NT2/D1 (cell line): ENCODE results near the gene POLN.

Experiments
- DNase-seq: peaks from one replicate; pipeline ENCODE4 v3.0.0-alpha.2; 2011; ENCODE audit warnings: low read depth, low spot score
- H3K27me3 ChIP-seq: 2 replicates; pipeline ENCODE4 v1.6.0; 2011; ENCODE audit warnings: mild to moderate bottlenecking; ENCODE audit not compliant: insufficient read length, insufficient read depth
- H3K36me3 ChIP-seq: 2 replicates; pipeline ENCODE4 v1.6.1; 2011; ENCODE audit warnings: mild to moderate bottlenecking, low read length, mixed read lengths; ENCODE audit not compliant: insufficient read depth, insufficient read length
- H3K4me1 ChIP-seq: 2 replicates; pipeline ENCODE4 v1.5.1; 2011; ENCODE audit not compliant: insufficient read depth, insufficient read length
- H3K4me3 ChIP-seq: 2 replicates; pipeline ENCODE4 v1.5.1; 2011; ENCODE audit warnings: low read depth; ENCODE audit not compliant: insufficient read length
- H3K9ac ChIP-seq: 2 replicates; pipeline ENCODE4 v1.6.0; 2011; ENCODE audit warnings: low read depth; ENCODE audit not compliant: insufficient read length
- H3K9me3 ChIP-seq: 2 replicates; pipeline ENCODE4 v1.5.1; 2011; ENCODE audit warnings: mild to moderate bottlenecking, low read length; ENCODE audit not compliant: insufficient read depth
- SUZ12 ChIP-seq: IDR thresholded peaks from 2 replicates; pipeline ENCODE4 v1.6.1; 2011; ENCODE audit not compliant: insufficient read length, insufficient read depth; ENCODE audit errors: extremely low read depth
- YY1 ChIP-seq: IDR thresholded peaks from 2 replicates; pipeline ENCODE4 v1.6.1; 2011; ENCODE audit not compliant: insufficient read length, insufficient read depth
- ZNF274 ChIP-seq: IDR thresholded peaks from 2 replicates; pipeline ENCODE4 v1.6.1; 2011; ENCODE audit warnings: mild to moderate bottlenecking, low read depth, low read length

POLN gene

DNA sequence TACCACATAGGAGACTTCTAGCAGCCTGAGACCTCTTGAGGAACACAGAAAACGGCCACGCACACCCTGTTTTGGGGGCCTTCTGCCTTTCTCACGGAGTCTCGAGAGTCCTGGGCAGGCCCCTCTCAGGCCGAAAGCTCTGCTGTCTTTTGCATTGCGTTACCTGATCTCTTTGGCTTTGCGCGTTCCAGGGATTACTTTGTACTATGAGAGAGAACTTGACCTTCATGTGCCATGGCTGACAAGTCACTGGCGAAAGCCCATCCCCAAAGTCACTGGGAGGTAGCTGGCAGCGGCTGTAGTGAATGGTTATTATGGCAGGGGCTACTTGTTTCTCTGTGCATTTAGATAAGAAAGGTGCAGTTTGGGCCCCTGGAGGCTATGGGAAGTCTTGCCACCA, 190.8 kb downstream of the POLN start:
- Histone ChIP-seq H3K4me1 (peaks cover 5% of the 10 kb centered on the region), H3K9me3 (no peaks in the 10 kb centered on the region), H3K36me3 (no peaks in the 10 kb centered on the region), H3K27me3 (peaks cover 4% of the 10 kb centered on the region), H3K4me3 (no peak overlapping the region), H3K9ac (no peak overlapping the region)
- no peak for TF ChIP-seq ZNF274
- TF ChIP-seq YY1 = no peak
- no peak for TF ChIP-seq SUZ12
- no peak for DNase-seq

DNA sequence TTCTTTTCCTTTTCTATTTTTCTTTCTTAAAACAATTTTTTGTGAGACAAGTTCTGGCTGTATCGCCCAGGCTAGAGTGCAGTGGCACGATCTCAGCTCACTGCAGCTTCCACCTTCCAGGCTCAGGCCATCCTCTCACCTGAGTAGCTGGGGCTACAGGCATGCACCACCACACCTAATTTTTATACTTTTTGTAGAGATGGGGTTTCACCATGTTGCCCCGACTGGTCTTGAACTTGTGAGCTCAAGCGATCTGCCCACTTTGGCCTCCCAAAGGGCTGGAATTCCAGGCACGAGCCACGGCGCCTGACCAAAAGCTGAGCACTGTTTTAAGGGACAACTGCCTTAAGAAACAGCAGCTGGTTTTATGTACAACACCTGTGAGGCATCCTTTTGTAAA, 192.1 kb downstream of the POLN start:
- DNase-seq = no peak
- H3K4me3 ChIP-seq = no peak overlapping the region
- H3K9me3 ChIP-seq = peaks cover 2% of the 10 kb centered on the region; the same call in 1 of the 2 replicates
- no peak overlapping the region for H3K9ac ChIP-seq
- H3K4me1 ChIP-seq = peaks cover 5% of the 10 kb centered on the region
- H3K27me3 ChIP-seq = no peaks in the 10 kb centered on the region
- no peaks in the 10 kb centered on the region for H3K36me3 ChIP-seq
- TF ChIP-seq SUZ12 = no peak
- no peak for TF ChIP-seq ZNF274
- TF ChIP-seq YY1 = no peak

DNA sequence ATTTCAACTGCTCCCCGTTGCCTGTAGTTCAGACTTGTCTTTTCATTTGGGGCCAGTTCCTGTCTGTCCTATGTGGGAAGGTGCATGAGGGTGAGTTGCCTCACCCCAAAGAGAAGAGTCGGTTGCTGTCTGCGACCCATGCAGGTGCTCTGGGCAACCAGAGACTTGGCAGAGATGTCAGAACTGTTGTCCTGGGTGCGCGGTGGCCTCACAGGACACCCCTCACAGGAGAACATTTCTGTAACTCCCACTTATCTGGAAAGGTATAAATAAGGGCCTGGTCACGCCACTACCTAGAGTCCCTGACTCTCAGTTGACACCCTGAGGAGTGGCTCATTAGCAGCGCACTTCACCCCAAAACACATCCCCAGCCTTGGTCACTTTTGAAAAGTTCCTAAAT, 192.5 kb downstream of the POLN start:
- DNase-seq = no peak
- peaks cover 3% of the 10 kb centered on the region for H3K36me3 ChIP-seq
- peaks cover 6% of the 10 kb centered on the region; the same call in 1 of the 2 replicates for H3K9me3 ChIP-seq
- H3K9ac ChIP-seq = no peak overlapping the region
- peaks cover 5% of the 10 kb centered on the region for H3K4me1 ChIP-seq
- no peak for TF ChIP-seq ZNF274
- no peak for TF ChIP-seq SUZ12
- TF ChIP-seq YY1 = no peak
- no peaks in the 10 kb centered on the region for H3K27me3 ChIP-seq
- no peak overlapping the region for H3K4me3 ChIP-seq

DNA sequence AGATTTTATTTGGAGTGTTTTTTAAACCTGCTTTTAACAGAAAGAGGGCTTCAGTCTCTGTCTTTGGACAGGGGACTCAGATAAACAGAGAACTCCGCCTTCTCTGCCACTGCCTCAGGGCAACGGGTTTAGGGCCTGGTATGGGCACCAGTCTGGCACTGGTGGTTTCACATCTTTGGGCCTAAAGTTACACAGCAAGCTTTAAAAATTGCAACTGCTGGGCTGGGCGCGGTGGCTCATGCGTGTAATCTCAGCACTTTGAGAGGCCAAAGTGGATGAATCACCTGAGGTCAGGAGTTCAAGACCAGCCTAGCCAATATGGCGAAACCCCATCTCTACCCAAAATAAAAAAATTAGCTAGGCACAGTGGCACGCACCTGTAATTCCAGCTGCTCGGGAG, 193.1 kb downstream of the POLN start:
- no peak for DNase-seq
- peaks cover 9% of the 10 kb centered on the region for H3K36me3 ChIP-seq
- H3K27me3 ChIP-seq = no peaks in the 10 kb centered on the region
- H3K4me3 ChIP-seq = no peak overlapping the region
- H3K9ac ChIP-seq = no peak overlapping the region
- peaks cover 5% of the 10 kb centered on the region for H3K4me1 ChIP-seq
- H3K9me3 ChIP-seq = peaks cover 7% of the 10 kb centered on the region; the same call in 1 of the 2 replicates
- TF ChIP-seq SUZ12 = no peak
- TF ChIP-seq ZNF274 = no peak
- TF ChIP-seq YY1 = no peak

DNA sequence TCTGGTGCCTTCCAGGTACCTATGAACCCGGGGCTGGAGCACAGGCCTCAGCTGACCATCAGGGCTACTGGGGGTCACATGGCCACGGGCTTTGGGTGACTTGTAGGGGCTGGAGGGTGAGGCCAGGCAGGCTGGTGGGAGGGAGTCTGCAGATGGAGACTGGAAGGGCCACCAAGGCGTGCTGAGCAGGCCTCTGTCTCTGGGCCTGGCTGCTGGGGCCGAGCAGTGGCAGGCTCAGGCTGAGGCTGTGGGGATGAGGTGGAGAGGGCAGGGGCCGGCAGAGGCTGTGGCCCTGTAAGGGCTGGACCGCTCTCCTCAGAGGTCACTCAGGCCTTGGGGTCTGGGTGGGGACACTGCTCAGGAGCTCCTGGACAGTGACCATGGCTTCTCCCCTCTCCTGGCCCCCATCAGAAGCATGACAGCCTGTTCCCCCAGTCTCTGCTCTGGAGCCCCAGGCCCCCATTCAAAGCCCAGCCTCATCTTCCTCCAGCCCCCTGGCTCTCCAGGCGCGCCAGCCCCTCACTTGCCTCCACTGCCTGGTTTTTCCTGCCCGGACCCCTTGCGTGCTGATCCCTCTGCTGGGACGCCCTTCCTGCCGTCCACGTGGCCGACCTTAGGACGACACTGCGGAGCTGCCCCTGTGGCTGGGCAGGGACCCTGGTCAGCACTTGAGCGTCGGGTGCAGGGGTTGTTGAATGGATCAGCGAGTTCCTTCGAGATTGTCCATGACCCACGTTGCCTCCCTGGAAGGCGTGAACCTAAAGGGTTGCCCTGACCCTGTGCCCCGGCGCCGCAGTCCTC, 193.9 kb downstream of the POLN start:
- Histone ChIP-seq H3K4me1 (peaks cover 7% of the 10 kb centered on the region), H3K9me3 (peaks cover 7% of the 10 kb centered on the region; the same call in 1 of the 2 replicates), H3K36me3 (peaks cover 14% of the 10 kb centered on the region), H3K4me3 (no peak overlapping the region), H3K27me3 (peaks cover 8% of the 10 kb centered on the region), H3K9ac (peak overlapping the region; percentile 3)
- no peak for DNase-seq
- TF ChIP-seq YY1 (no peak), SUZ12 (no peak), ZNF274 (no peak)

DNA sequence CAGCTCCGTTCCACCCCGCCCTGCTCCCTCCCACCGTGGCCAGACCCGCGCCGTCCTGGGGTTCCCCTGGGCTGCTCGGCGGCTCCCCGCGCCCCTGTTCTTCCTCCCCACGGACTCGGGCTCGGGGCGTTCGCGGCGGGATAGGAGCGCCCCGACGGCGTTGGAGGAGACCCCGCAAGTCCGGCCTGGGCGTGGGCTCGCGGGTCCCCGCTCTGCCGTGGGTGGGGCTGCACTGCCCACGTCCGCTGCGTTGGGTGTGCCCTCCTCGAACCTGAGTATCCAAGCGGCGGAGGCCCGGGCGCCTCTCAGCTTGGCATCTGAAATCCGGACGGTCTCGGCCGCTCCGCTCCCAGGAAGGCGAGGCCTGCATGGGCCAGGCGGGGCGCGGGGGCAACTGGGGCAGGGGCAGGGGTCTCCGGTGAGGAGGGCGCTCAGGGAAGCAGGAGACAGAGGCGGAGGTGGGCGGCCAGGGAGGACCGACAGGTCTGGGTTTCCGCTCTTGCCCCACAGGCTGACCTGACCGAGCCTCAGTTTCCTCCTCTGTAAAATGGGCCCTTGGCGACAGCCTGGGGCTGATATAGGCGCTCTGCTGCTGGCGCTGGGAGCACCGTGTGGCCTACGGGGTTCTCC, 194.8 kb downstream of the POLN start:
- no peak overlapping the region for H3K4me3 ChIP-seq
- DNase-seq = no peak
- peaks cover 8% of the 10 kb centered on the region for H3K4me1 ChIP-seq
- peaks cover 12% of the 10 kb centered on the region for H3K27me3 ChIP-seq
- TF ChIP-seq SUZ12 (no peak), ZNF274 (no peak), YY1 (no peak)
- peaks cover 14% of the 10 kb centered on the region for H3K36me3 ChIP-seq
- H3K9me3 ChIP-seq = peaks cover 7% of the 10 kb centered on the region; the same call in 1 of the 2 replicates
- no peak overlapping the region for H3K9ac ChIP-seq

DNA sequence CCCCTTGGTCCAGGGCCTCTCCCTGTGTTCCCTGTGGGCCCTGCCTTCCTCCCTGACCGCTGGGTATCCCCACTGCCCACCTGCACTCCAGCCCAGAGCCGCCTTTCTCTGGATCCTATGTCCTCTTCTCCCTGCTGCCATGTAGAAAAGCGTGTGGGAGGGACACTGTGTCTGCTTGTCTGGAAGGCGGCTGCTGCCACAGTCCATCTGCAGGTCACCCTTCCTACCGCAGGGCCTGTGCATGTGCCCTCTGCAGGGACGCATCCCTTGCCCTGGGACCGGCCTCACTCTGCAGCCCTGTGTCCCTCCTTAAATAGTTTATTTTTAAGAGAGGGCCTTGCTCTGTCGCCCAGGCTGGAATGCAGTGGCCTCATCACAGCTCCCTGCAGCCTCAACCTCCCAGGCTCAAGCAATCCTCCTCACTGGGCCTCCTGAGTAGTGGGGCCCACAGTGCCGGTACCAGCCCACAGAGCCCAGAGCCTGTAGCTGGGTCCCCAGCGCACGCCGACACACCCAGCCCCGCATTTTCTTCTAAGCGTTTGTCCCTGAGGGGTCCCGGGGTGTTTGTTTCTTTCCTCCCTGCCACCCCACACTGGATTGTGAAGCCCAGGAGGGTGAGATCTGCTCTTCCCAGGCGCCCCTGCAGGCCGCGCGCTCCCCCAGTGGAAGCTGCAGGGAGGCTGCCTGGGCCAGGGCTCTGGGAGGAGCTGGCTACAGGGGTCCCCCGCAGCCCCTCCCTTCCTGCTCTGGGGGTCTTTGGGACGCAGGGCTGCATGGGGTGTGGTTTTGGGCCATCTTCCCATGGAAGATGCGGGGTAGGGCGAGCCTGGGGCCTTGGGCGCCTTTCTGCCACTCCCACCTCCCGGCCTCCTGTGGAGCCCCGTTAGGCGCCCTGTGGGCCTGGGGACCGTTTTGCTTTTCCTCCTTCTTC, 195.6 kb downstream of the POLN start:
- peaks cover 7% of the 10 kb centered on the region; the same call in 1 of the 2 replicates for H3K9me3 ChIP-seq
- peaks cover 17% of the 10 kb centered on the region for H3K27me3 ChIP-seq
- H3K36me3 ChIP-seq = peaks cover 14% of the 10 kb centered on the region
- no peak for DNase-seq
- TF ChIP-seq YY1 (no peak), SUZ12 (no peak), ZNF274 (no peak)
- no peak overlapping the region for H3K4me3 ChIP-seq
- peaks cover 7% of the 10 kb centered on the region for H3K4me1 ChIP-seq
- no peak overlapping the region for H3K9ac ChIP-seq
